A673 (cell line): ENCODE data around the gene TFF2. TPM values are rescaled to one million over a fixed set of nuclear protein-coding genes. Genes with fewer than 3 reads are reported as not detected.

Experiments used
- BruUV-seq: library from RNA; stranded (reverse); fragments of 400-500 nt; replicated peaks from 2 replicates; lab custom pipeline; 2021; lab: Mats Ljungman, UMichigan
- CTCF ChIA-PET: fragments of 300-600 bp; sonication (Branson Sonifier 250); formaldehyde crosslinking; loops from one replicate; lab custom pipeline; 2022; ENCODE audit warnings: antibody characterized with exemption; lab: Charles Lee
- POLR2A ChIA-PET: fragments of 300-600 bp; sonication (Branson Sonifier 250); formaldehyde crosslinking; loops from one replicate; lab custom pipeline; 2022; ENCODE audit warnings: antibody characterized with exemption; ENCODE audit not compliant: low non-redundant PET; lab: Charles Lee
- DNase-seq: peaks from one replicate; pipeline ENCODE4 v3.0.0-alpha.2; 2015; ENCODE audit warnings: low spot score
- H3K27ac ChIP-seq: fragments of 200-600 bp; sonication (generic); 2 replicates; pipeline ENCODE4 v1.5.1; 2016; ENCODE audit warnings: mixed run types, low read depth, mild to moderate bottlenecking, mixed read lengths, antibody characterized with exemption, low read length; ENCODE audit not compliant: poor library complexity, severe bottlenecking
- H3K27me3 ChIP-seq: fragments of 200-600 bp; sonication (generic); replicated peaks from 2 replicates; pipeline ENCODE4 v1.6.1; 2017; ENCODE audit warnings: mixed run types, low read depth, mild to moderate bottlenecking, mixed read lengths, antibody characterized with exemption, low read length; ENCODE audit not compliant: insufficient read depth, poor library complexity
- H3K36me3 ChIP-seq: fragments of 200-600 bp; sonication (generic); 2 replicates; pipeline ENCODE4 v1.6.1; 2016; ENCODE audit warnings: mixed run types, mild to moderate bottlenecking, mixed read lengths, antibody characterized with exemption, low read length; ENCODE audit not compliant: insufficient read depth, poor library complexity, severe bottlenecking
- H3K4me1 ChIP-seq: fragments of 200-600 bp; sonication (generic); 2 replicates; pipeline ENCODE4 v1.6.1; 2017; ENCODE audit warnings: mixed run types, mild to moderate bottlenecking, mixed read lengths, antibody characterized with exemption, low read length; ENCODE audit not compliant: insufficient read depth, poor library complexity, severe bottlenecking
- H3K4me3 ChIP-seq: fragments of 200-600 bp; sonication (generic); 2 replicates; pipeline ENCODE4 v1.5.1; 2016; ENCODE audit warnings: low read depth, mixed run types, mild to moderate bottlenecking, mixed read lengths, low read length; ENCODE audit not compliant: poor library complexity, severe bottlenecking
- H3K9me3 ChIP-seq: fragments of 200-600 bp; sonication (generic); 2 replicates; pipeline ENCODE4 v1.6.1; 2016; ENCODE audit warnings: mixed run types, low read depth, mild to moderate bottlenecking, mixed read lengths, antibody characterized with exemption, low read length; ENCODE audit not compliant: poor library complexity, severe bottlenecking
- CTCF ChIP-seq: fragments of 300-800, 200-600 bp; sonication (generic); conservative IDR thresholded peaks from 2 replicates; pipeline ENCODE4 v1.5.1; 2017; ENCODE audit warnings: low read depth, mild to moderate bottlenecking, antibody characterized with exemption, low read length, moderate library complexity, mixed read lengths
- EZH2 ChIP-seq: fragments of 200-600 bp; sonication (generic); IDR thresholded peaks from 2 replicates; pipeline ENCODE4 v1.6.1; 2017; ENCODE audit warnings: borderline replicate concordance, low read depth, mild to moderate bottlenecking, mixed read lengths, antibody characterized with exemption, low read length; ENCODE audit not compliant: poor library complexity, severe bottlenecking
- intact Hi-C: fragments of 100-400 bp; cut with micrococcal nuclease; formaldehyde crosslinking; loops from one replicate; pipeline ENCODE4 v1.10.0; 2022; ENCODE audit not compliant: unreplicated experiment
- total RNA-seq: library from RNA; stranded (reverse); gene quantifications from 2 replicates; pipeline ENCODE4 v1.2.3, GENCODE V29; 2021

Gene TFF2
- total RNA-seq, 1 experiment from 2014 or later, result not detected

DNA sequence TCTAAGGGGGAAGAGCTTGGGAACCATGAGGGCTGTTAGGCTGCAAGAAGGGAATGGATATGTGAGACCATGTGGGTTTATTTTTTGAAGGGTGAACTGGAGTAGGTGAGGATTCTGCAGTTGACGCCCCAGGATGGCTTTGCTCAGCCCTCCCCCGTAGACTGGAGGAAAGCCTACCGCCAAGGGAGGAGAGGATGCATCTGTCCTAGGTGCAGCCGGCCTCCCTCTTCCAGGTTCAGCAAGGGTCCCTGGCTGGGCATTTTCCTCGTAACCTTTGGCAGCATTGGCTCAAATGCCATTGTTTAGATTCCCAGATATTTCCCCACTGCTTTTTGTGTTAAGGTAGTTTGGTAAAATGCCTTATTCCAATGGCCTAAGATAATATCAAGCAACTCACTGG is 52.1 kb downstream of the TFF2 start:
- Histone ChIP-seq H3K9me3 (no peaks in the 10 kb centered on the region), H3K4me1 (no peaks in the 10 kb centered on the region), H3K4me3 (no peak overlapping the region), H3K27ac (no peak overlapping the region), H3K36me3 (no peaks in the 10 kb centered on the region), H3K27me3 (no peaks in the 10 kb centered on the region)
- DNase-seq, result no peak
- TF ChIP-seq CTCF, result no peak
- TF ChIP-seq EZH2, result no peak
- BruUV-seq, result no TSS peak
- CTCF ChIA-PET, result no interaction called here
- POLR2A ChIA-PET, result no interaction called here
- intact Hi-C loops, result no loop called here

DNA sequence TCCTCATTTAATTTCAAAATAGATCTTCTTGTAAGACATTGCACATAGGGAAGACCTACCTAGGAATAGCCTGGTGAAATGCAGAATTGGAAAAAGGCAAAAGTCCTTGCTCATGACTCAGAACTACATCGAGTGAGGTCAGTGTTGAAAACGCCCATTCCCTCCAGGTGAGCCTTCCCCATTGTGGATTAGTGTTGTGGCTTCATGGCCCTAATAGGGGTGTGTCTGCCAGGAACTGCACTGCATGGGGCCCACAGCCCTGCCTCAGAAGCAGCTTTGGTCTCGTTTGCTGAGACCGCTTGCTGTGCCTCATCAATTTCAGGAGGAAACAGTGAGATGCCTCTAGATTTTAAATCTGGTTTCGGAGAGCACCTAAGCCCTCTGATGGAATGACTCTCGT is 52.6 kb downstream of the TFF2 start:
- no peaks in the 10 kb centered on the region for H3K27me3 ChIP-seq
- no peaks in the 10 kb centered on the region for H3K9me3 ChIP-seq
- H3K36me3 ChIP-seq, result no peaks in the 10 kb centered on the region
- H3K4me3 ChIP-seq, result no peak overlapping the region
- H3K4me1 ChIP-seq, result no peaks in the 10 kb centered on the region
- TF ChIP-seq EZH2 (no peak), CTCF (no peak)
- ChIA-PET POLR2A (no interaction called here), CTCF (no interaction called here)
- intact Hi-C loops, result no loop called here
- no peak for DNase-seq
- no peak overlapping the region for H3K27ac ChIP-seq
- no TSS peak for BruUV-seq

DNA sequence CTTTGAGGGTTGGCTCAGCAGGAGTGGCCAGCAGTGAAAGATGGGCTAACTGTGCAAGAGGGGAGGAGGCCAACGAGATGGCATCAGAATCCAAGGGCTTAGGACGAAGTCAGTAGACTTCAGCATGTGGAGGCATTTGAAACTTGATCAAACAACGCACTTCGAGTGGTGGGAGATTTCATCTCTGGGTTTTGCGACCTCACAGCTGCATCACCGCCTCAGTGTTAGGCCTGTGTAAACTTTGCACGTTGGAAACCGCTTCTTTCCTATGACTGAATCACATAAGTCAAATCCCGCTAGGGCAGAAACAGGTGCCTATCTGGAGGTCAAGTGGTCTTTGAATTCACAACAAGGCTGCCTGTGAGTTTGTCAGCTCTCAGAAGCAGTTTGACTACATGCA is 53.4 kb downstream of the TFF2 start:
- no TSS peak for BruUV-seq
- no peaks in the 10 kb centered on the region for H3K27me3 ChIP-seq
- TF ChIP-seq CTCF (no peak), EZH2 (no peak)
- no peak overlapping the region for H3K4me3 ChIP-seq
- no peaks in the 10 kb centered on the region for H3K36me3 ChIP-seq
- ChIA-PET POLR2A (no interaction called here), CTCF (no interaction called here)
- no peaks in the 10 kb centered on the region for H3K9me3 ChIP-seq
- intact Hi-C loops, result no loop called here
- no peaks in the 10 kb centered on the region for H3K4me1 ChIP-seq
- DNase-seq, result no peak
- no peak overlapping the region for H3K27ac ChIP-seq
